HG02981 (cell line): ENCODE results near the gene PPP2R2B.
A peak's percentile ranks its signal among the peaks of the same experiment; 100 is the strongest.
"Not testable (repeated sequence)": the region's sequence is repeated elsewhere in the genome, so short reads cannot be mapped to it uniquely, and the experiment has no call there.

Experiments used
- ATAC-seq: cut with Tn5 transposase; IDR thresholded peaks from one replicate; pipeline ENCODE4 v1.9.1; 2021; ENCODE audit warnings: mild to moderate bottlenecking, moderate library complexity; ENCODE audit not compliant: unreplicated experiment

The PPP2R2B gene

DNA sequence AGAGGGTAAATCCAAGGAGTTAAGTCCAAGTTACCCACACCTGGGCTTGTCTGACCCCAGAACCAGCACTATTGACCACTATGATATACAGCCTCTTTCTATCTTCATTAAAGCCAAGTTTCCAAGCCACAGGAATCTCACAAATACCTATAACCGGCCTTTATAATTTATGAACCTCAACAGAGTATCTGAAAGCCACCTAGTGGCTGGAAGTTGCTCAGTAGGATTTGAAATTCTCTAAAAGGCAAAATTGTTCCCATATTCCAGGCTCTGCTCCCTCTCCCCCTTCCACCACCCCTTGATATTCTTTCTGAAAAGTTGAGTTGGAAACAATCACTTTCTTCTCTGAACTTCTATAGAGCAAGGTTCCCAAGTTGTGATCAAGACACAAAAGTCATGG is 256.2 kb downstream of the PPP2R2B start:
- no peak for ATAC-seq

GRCh38 chr5:146620669-146621051 is 257.9 kb downstream of the PPP2R2B start:
- ATAC-seq = no peak

DNA sequence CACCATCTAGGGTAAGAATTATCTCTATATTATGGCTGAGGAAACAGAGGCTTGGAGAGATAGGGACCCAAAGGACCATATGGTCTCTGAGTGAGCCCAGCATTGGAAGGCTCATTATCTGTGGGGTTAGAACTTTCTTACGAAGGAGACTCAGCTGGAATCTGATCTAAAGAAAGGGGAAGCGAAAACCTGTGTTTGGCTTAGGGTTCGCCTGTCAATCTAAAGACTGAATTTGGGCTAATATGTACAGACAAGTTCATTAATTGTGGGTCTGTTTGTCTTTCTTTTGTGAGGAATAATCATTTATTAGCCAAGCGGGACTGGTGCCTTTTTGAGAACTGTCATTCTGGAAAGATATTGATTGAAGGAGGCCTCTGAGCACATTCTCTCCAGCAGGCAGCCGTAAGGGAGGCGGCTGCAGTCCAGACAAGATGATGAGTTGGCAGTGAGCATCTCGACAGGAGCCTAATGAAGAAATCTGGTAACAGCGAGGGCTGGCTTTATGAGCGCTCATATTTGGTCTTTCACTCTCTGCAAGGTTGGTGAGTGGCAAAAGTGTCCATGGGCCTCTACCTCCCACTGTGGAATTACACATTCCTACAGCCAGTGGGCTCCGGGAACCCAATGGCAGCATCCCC is 258.4 kb downstream of the PPP2R2B start:
- ATAC-seq = no peak

DNA sequence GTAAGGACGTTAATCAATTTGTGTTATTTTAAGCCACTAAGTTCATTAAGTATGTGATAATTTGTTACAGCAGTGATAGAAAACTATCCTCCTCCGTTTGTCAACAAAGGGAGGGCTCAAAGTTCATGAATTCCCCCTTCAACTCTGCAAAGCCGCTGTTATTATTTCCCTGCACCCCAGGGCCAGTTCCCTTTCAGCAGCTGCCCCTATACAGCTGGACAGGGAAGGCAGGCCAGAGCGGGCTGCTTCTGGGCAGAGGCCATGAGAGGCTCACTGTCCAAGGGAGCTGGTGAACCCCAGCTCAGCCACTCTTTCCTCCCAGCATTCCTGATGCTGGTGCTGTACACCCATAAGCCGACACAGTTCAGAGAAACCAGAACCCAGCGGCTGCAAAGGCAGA is 260.1 kb downstream of the PPP2R2B start:
- no peak for ATAC-seq

DNA sequence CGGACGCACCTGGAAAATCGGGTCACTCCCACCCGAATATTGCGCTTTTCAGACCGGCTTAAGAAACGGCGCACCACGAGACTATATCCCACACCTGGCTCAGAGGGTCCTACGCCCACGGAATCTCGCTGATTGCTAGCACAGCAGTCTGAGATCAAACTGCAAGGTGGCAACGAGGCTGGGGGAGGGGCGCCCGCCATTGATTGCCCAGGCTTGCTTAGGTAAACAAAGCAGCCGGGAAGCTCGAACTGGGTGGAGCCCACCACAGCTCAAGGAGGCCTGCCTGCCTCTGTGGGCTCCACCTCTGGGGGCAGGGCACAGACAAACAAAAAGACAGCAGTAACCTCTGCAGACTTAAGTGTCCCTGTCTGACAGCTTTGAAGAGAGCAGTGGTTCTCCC is 268.8 kb downstream of the PPP2R2B start:
- ATAC-seq = not testable (repeated sequence)

GRCh38 chr5:146607659-146608332 is 270.8 kb downstream of the PPP2R2B start:
- no peak for ATAC-seq

GRCh38 chr5:146606893-146607292 is 271.7 kb downstream of the PPP2R2B start:
- ATAC-seq = no peak

GRCh38 chr5:146600376-146600775 is 278.2 kb downstream of the PPP2R2B start:
- ATAC-seq = no peak

- no peak for ATAC-seq
Measured at GRCh38 chr5:146599261-146599660, 279.3 kb downstream of the PPP2R2B start.

DNA sequence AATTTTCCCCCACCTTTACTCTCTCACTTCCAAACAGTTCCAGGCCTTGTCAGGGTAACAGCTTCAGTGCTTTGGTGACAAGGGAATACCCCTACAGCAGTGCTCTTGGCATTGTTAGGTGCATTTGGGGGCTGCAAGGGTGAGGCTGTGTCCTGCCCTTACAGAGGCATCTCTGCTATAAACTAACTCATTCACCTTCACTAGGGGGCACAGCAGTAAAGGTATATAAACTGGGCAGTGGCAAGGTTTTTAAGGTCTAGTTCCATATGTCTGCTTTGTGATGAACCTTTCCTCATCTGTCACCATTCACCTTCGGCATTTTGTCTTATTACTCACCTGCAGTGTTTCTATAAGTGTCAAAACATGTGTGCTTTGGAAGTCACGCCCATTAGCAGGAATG is 283.5 kb downstream of the PPP2R2B start:
- no peak for ATAC-seq

DNA sequence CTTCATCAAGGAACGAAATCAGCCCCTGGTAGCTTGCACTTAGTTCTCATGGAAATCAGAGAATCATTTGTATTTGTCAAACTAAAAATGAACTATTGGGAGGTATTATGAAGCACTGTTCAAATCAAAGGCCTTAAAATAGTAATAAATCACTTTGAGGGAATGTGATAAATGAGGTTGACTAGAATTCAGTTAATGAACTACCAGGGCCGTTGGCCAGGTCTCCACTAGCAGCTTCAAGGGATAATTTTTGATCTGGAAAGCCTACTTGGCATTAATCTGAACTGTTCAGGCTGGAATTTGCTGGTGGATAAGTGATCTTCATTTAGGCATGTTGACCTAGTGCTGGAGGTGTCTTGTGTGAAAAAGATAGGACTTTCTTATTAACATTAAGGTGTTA is 286.2 kb downstream of the PPP2R2B start:
- no peak for ATAC-seq

DNA sequence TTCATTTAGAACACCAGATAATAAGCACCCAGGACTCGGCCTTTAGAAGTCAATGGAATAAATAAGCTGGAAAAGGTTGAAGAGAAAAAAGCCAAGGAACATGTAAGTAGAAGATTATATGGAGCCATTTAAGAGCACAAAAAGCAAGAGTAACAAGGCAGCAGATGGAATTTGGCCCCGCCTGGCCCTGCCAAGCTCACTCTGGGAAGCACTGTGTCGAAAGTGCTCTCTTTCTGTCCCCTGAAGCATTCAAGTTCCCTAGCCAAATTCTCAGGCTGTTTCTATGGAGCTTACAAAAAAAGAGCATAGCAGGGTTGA is 289.6 kb downstream of the PPP2R2B start:
- ATAC-seq = no peak

- no peak for ATAC-seq
Measured at GRCh38 chr5:146588331-146589027, 290.1 kb downstream of the PPP2R2B start.

GRCh38 chr5:146586752-146587151 is 291.8 kb downstream of the PPP2R2B start:
- ATAC-seq = no peak

- ATAC-seq = no peak
Measured at GRCh38 chr5:146584750-146585149, 293.8 kb downstream of the PPP2R2B start.

DNA sequence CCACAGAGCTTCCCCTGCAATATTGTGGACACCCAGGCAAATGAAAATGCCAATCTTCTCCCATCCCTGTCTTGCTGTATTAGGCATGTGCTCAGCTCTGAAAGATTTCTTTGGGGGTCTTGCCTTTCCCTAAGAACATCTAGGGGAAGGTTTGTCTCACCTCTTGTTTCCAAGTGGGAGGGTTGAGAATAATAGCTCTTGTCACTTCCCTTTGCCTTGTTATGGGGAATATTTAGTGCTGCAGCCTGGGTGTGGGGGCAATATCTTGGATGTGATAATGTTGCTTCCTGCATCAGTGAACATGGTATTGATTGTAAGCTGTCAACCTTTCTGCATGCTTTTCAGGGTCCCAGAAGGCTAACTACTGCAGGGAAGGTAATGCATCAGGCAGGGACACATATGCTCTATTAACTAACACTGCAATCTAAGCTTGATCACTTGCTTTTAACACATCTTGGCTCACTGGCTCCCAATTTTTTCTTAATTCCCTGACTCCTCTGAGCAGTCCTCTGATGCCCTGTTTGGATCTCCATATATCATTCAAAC is 296.4 kb downstream of the PPP2R2B start:
- no peak for ATAC-seq

- ATAC-seq = no peak
Measured at GRCh38 chr5:146580237-146580636, 298.3 kb downstream of the PPP2R2B start.

DNA sequence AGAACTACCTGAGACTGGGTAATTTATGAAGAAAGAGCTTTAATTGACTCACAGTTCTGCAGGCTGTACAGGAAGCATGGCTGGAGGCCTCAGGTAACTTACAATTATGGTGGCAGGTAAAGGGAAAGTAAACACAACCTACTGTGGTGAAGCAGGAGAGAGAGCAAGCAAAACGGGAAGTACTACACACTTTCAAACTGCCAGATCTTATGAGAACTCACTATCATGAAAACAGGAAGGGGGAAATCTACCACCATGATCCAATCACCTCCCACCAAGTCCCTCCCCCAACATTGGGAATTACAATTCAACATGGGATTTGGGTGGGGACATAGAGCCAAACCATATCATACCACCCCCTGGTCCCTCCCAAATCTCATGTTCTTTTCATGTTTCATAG is 303.8 kb downstream of the PPP2R2B start:
- ATAC-seq = no peak

DNA sequence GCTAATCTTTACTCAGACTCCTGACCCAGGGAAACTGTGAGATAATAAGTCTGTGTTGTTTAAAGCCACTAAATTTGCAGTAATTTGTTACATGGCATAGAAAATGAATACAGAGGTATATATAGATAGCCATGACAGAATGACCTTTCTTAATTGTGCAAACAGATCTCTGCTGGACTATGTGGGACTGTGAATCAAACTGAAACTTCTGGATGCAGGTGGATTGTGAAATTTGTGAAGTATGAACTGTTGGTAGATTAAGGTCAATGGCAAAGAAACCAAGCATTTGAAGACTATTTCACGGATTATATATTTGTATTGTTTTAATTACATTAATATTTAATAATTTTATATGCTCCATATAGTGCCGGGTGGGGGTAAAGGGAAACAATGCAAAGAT is 310.4 kb downstream of the PPP2R2B start:
- ATAC-seq = no peak

- ATAC-seq = peak; percentile 97
Measured at GRCh38 chr5:146565764-146566367, 312.7 kb downstream of the PPP2R2B start.

GRCh38 chr5:146564007-146564762 is 314.4 kb downstream of the PPP2R2B start:
- no peak for ATAC-seq
